Right lobe of liver (tissue), 6 donors: ENCODE results near the gene PHF21B. TPM values are rescaled to one million over a fixed set of nuclear protein-coding genes. Genes with fewer than 3 reads are reported as not detected.

Experiments
- ATAC-seq, 4 donors: fragments of 200-7000 bp; cut with Tn5 transposase; one replicate each; pipeline ENCODE4 v1.9.1; 2020; ENCODE audit warnings: mild to moderate bottlenecking in 4 of 4, moderate library complexity in 4 of 4
- DNase-seq, 3 donors: peaks; one replicate each; pipeline ENCODE4 v3.0.0-alpha.2; 2020
- H3K27ac ChIP-seq, 3 donors: fragments of 200-600 bp; one replicate each; pipeline ENCODE4 v1.8.0; 2022
- H3K27me3 ChIP-seq, 2 donors: fragments of 200-600 bp; one replicate each; pipeline ENCODE4 v1.8.0; 2022
- H3K36me3 ChIP-seq, 4 donors: fragments of 200-600 bp; sonication (generic) in 1 of 4; one replicate each; pipeline versions ENCODE4 v1.5.1 to v1.8.0; 2017 to 2022; ENCODE audit warnings: control low read depth in 1 of 4
- H3K4me1 ChIP-seq, 4 donors: fragments of 200-600 bp; sonication (generic) in 1 of 4; one replicate each; pipeline versions ENCODE4 v1.5.1 to v1.8.0; 2017 to 2022; ENCODE audit warnings: control low read depth in 1 of 4
- H3K4me3 ChIP-seq, 3 donors: fragments of 200-600 bp; one replicate each; pipeline ENCODE4 v1.8.0; 2022
- H3K9me3 ChIP-seq, 4 donors: fragments of 200-600 bp; sonication (generic) in 1 of 4; one replicate each; pipeline versions ENCODE4 v1.5.1 to v1.8.0; 2017 to 2022; ENCODE audit warnings: control low read depth in 1 of 4
- POLR2A ChIP-seq: fragments of 450-650 bp; IDR thresholded peaks from one replicate; pipeline ENCODE4 v1.6.1; 2017; ENCODE audit warnings: antibody characterized with exemption, mild to moderate bottlenecking
- WGBS: methylation state at CpG from one replicate; pipeline ENCODE4 v1.1.6; 2018; ENCODE audit warnings: low coverage, low lambda C conversion rate; ENCODE audit not compliant: insufficient coverage; ENCODE audit errors: missing lambda C conversion rate; 5-methylcytosine and 5-hydroxymethylcytosine counted together
- intact Hi-C, 2 donors: fragments of 100-400 bp; cut with DNase I; formaldehyde crosslinking; loops; one replicate each; pipeline versions ENCODE4 v1.11.2 to v1.14.1; 2022
- total RNA-seq, 6 experiments: library from RNA; depleted of rRNA in 2 of 6; stranded (reverse); fragments of >200 nt in 2 of 6; fragmentation: NEBNext Ultra II Directional in 3 of 6; extraction: Animal tissue kit (Norgen Biotek cat#: 25700) in 3 of 6; gene quantifications; one replicate each; pipeline versions ENCODE4 v1.1.0 to v1.2.4, GENCODE V29; 2016 to 2023
- TF ChIP-seq, protein P1 (sequence below), 4 donors: fragments of 200-600 bp in 3 of 4; fragments of 450-650 bp in 1 of 4; IDR thresholded peaks; one replicate each; pipeline versions ENCODE4 v1.5.1 to v1.8.0; 2016 to 2022; ENCODE audit warnings: antibody characterized with exemption in 4 of 4, mild to moderate bottlenecking in 2 of 4
- donor health status: DM: no; HTN: yes; CAD: no.
- donor health status: DM: no; HTN: no; CAD: no.
- donor health status: DM: no; HTN: no; CAD: no.
- donor health status: DM: no; HTN: yes; CAD: no.
- donor health status: DM: no; HTN: yes; CAD: no.

PHF21B gene
- total RNA-seq, 6 experiments from 2014 or later, result not detected

DNA sequence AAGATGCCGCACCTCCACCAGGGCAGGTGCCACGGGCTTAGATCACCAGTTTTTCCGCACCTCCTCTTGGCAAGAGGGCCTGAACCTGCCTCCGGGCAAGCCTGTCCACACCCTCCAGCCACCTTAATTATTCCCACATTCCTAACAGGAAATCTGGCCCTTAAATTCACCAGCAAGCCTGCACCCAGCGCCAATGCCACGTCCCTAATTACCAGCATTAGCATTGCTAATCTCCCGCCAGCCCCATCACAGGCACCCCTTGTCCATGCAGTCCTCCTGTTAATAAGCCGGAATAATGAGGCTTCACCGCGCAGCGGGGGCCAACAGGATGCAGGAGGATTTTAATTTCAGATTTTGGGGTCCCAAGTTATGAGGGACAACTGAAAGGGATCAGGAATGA is 69.7 kb downstream of the PHF21B start:
- DNase-seq (peak in 1 of 3 donors; percentile 32), ATAC-seq (no peak)
- intact Hi-C loops, result no loop called here

DNA sequence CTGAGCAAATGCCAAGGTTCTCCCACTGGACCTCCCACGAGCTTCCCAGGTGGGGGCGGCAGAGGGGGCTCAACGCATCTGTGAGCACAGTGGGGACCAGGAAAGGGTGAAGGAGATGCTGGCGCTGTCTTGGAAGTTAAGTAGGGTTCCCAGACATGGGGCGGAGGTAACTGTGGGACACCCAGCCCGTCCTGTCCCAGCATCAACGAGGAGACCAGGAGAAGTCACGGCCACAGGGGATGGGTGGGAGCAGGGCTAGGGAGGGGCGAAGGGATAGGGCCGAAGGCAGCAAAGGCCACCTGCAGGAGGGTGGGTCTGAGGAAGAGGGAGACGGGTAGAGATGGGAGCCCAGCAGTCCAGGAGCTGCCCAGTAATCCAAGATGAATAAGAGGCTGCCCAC is 70.4 kb downstream of the PHF21B start:
- Histone ChIP-seq H3K4me3 (no peak overlapping the region), H3K36me3 (no peaks in the 10 kb centered on the region), H3K4me1 (no peaks in the 10 kb centered on the region), H3K27ac (no peak overlapping the region), H3K27me3 (no peaks in the 10 kb centered on the region), H3K9me3 (no peaks in the 10 kb centered on the region)
- intact Hi-C loops, result no loop called here
- ATAC-seq, result no peak
- DNase-seq, result peak in 1 of 3 donors; percentile 23
- WGBS, result 43% methylated on average over 10 of the region's 11 CpGs
- TF ChIP-seq, protein P1, sequence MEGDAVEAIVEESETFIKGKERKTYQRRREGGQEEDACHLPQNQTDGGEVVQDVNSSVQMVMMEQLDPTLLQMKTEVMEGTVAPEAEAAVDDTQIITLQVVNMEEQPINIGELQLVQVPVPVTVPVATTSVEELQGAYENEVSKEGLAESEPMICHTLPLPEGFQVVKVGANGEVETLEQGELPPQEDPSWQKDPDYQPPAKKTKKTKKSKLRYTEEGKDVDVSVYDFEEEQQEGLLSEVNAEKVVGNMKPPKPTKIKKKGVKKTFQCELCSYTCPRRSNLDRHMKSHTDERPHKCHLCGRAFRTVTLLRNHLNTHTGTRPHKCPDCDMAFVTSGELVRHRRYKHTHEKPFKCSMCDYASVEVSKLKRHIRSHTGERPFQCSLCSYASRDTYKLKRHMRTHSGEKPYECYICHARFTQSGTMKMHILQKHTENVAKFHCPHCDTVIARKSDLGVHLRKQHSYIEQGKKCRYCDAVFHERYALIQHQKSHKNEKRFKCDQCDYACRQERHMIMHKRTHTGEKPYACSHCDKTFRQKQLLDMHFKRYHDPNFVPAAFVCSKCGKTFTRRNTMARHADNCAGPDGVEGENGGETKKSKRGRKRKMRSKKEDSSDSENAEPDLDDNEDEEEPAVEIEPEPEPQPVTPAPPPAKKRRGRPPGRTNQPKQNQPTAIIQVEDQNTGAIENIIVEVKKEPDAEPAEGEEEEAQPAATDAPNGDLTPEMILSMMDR (IDR thresholded peaks at IDR 0.05), result no peak
- TF ChIP-seq POLR2A, result no peak

More for the DNA sequence above, 69.7 kb downstream of the PHF21B start:
- TF ChIP-seq POLR2A, result no peak
- TF ChIP-seq, protein P1 (IDR thresholded peaks at IDR 0.05), result no peak
- H3K4me1 ChIP-seq, result no peaks in the 10 kb centered on the region
- H3K4me3 ChIP-seq, result no peak overlapping the region
- 40% methylated on average over 7 of the region's 11 CpGs for WGBS
- no peak overlapping the region for H3K27ac ChIP-seq
- H3K9me3 ChIP-seq, result no peaks in the 10 kb centered on the region
- H3K36me3 ChIP-seq, result no peaks in the 10 kb centered on the region
- H3K27me3 ChIP-seq, result no peaks in the 10 kb centered on the region

DNA sequence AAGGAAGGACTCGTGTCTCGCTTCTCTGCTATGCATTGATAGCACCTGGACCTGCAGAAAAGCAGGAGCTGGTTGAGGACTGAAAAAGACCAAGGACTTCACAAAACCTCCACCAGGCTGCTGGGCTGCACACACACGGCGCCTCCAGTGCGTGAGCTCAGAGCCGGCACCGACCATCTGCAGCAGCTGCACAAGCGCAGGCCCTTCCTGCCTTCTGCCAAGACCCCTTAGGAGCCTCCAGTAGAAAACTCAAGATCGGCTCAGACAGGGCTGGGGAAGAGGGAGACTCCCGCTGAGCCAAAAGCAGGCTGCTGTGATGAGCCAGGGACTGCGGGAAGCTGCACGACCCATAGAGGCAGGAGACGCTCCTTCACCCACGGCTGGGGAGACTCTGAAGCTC is 70.9 kb downstream of the PHF21B start:
- H3K4me3 ChIP-seq, result no peak overlapping the region
- intact Hi-C loops, result no loop called here
- H3K27me3 ChIP-seq, result no peaks in the 10 kb centered on the region
- no peak for ATAC-seq
- no peaks in the 10 kb centered on the region for H3K4me1 ChIP-seq
- H3K36me3 ChIP-seq, result no peaks in the 10 kb centered on the region
- H3K27ac ChIP-seq, result no peak overlapping the region
- no peaks in the 10 kb centered on the region for H3K9me3 ChIP-seq
- TF ChIP-seq POLR2A, result no peak
- TF ChIP-seq, protein P1 (IDR thresholded peaks at IDR 0.05), result no peak
- WGBS, result 41% methylated on average over 7 of the region's 14 CpGs
- DNase-seq, result peak in 1 of 3 donors; percentile 39

DNA sequence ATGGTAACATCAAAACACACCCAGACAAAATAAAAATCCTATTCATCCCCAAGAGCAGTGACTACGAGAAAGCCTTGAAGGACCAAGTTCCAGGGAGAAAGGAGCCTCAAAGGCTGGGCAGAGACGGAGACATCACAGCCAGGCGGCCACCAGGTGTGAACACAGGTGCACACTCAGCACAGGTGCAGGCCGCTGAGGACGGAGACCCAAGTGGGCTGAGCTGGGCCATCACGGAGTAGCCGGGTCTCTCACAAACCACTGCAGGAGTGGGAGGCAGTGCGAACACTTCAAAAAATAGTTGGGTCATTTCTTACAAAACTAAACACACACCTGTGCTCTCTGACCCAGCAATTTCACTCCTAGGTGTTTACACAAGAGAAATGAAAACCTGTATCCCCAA is 72.6 kb downstream of the PHF21B start:
- no peaks in the 10 kb centered on the region for H3K27me3 ChIP-seq
- intact Hi-C loops, result no loop called here
- no peaks in the 10 kb centered on the region for H3K36me3 ChIP-seq
- no CpG with 5 or more reads among the region's 8 CpGs for WGBS
- TF ChIP-seq, protein P1 (IDR thresholded peaks at IDR 0.05), result no peak
- TF ChIP-seq POLR2A, result no peak
- no peaks in the 10 kb centered on the region for H3K9me3 ChIP-seq
- ATAC-seq, result no peak
- DNase-seq, result peak in 1 of 3 donors; percentile 12
- no peaks in the 10 kb centered on the region for H3K4me1 ChIP-seq
- no peak overlapping the region for H3K27ac ChIP-seq
- H3K4me3 ChIP-seq, result no peak overlapping the region

DNA sequence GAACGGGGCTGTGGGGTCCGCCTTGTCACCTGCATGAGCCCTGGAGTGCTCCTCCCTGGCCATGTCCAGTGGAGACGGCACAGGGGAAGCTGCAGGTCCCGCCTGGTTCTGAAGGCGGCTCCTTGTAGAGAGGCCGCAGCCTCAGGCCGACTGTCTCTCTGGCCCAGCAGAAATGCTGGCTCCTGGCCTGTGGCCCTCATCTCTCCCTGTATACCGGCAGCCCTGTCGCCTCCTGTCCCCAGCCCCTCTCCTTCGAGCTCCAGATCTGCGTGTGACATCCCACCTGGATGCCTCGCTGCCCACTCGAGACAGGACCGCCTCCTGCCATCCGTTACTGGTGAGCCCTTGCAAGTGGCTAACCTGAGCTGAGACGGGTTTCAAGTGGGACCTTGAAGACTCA is 73.6 kb downstream of the PHF21B start:
- H3K9me3 ChIP-seq, result no peaks in the 10 kb centered on the region
- ATAC-seq (no peak), DNase-seq (peak in 1 of 3 donors; percentile 52)
- 60% methylated on average over 8 of the region's 16 CpGs for WGBS
- H3K36me3 ChIP-seq, result no peaks in the 10 kb centered on the region
- H3K4me1 ChIP-seq, result no peaks in the 10 kb centered on the region
- TF ChIP-seq POLR2A, result no peak
- TF ChIP-seq, protein P1 (IDR thresholded peaks at IDR 0.05), result no peak
- intact Hi-C loops, result no loop called here
- H3K27me3 ChIP-seq, result no peaks in the 10 kb centered on the region
- no peak overlapping the region for H3K4me3 ChIP-seq
- no peak overlapping the region for H3K27ac ChIP-seq
